ENCODE results near the gene ATG5. TPM values are rescaled to one million over a fixed set of nuclear protein-coding genes. Genes with fewer than 3 reads are reported as not detected.
A peak's percentile ranks its signal among the peaks of the same experiment; 100 is the strongest.

ATG5 gene
- total RNA-seq, 1 donor from 2014 or later: 39.3 TPM

DNA sequence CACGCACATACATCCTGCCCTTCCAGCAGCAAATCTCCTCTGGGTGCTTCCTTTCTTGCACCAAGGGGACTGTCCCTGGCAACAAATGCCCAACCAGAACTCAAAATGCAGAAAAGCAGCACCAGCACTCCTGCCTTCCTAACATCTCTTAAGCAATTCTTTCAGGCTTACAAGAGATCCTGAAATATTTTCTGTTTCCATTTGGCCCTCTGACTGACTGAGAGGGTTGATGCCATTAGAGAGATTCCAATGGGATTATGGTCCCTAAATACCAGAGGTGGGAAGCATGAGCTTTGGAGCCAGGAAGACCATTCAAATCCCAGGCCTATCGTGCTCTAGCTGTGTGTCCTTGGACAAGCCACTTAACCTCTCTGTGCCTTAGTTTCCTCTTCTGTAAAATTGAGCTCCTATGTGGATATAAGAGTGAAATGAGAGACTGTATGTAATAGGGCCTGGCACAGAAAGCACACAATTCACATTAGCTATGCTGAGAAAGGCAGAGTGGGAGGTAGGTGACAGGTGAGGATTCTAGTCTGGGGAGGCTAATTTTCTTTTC lies 182.6 kb downstream of the ATG5 start:
- peaks cover 3% of the 10 kb centered on the region for H3K27me3 ChIP-seq (ENCODE audit: insufficient read depth, low read length)
- no peaks in the 10 kb centered on the region for H3K9me3 ChIP-seq (ENCODE audit: insufficient read depth, low read depth, low read length)
- TF ChIP-seq, protein P1, sequence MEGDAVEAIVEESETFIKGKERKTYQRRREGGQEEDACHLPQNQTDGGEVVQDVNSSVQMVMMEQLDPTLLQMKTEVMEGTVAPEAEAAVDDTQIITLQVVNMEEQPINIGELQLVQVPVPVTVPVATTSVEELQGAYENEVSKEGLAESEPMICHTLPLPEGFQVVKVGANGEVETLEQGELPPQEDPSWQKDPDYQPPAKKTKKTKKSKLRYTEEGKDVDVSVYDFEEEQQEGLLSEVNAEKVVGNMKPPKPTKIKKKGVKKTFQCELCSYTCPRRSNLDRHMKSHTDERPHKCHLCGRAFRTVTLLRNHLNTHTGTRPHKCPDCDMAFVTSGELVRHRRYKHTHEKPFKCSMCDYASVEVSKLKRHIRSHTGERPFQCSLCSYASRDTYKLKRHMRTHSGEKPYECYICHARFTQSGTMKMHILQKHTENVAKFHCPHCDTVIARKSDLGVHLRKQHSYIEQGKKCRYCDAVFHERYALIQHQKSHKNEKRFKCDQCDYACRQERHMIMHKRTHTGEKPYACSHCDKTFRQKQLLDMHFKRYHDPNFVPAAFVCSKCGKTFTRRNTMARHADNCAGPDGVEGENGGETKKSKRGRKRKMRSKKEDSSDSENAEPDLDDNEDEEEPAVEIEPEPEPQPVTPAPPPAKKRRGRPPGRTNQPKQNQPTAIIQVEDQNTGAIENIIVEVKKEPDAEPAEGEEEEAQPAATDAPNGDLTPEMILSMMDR (IDR thresholded peaks at IDR 0.05; ENCODE audit: insufficient read depth, low read depth, low read length): no peak
- no peak for TF ChIP-seq EZH2 (IDR thresholded peaks at IDR 0.05; ENCODE audit: insufficient read depth, low read length)
- H3K4me3 Mint-ChIP-seq (ENCODE audit: unreplicated experiment): no peak overlapping the region
- H3K4me1 ChIP-seq (ENCODE audit: insufficient read depth, low read length): peaks cover 21% of the 10 kb centered on the region
- peaks cover 4% of the 10 kb centered on the region for H3K9me3 Mint-ChIP-seq (ENCODE audit: unreplicated experiment)
- H3K4me1 Mint-ChIP-seq (ENCODE audit: low read depth, unreplicated experiment): peaks cover 18% of the 10 kb centered on the region
- no peaks in the 10 kb centered on the region for H3K36me3 Mint-ChIP-seq (ENCODE audit: low read depth, unreplicated experiment)
- no peak overlapping the region for H3K4me3 ChIP-seq (ENCODE audit: insufficient read depth, low read depth, low read length)
- no peak for DNase-seq (ENCODE audit: low read depth)
- H3K9ac ChIP-seq (ENCODE audit: low read length): no peak overlapping the region
- H3K27ac ChIP-seq (ENCODE audit: low read depth, low read length): no peak overlapping the region
- H3K4me2 ChIP-seq (ENCODE audit: low read length): no peak overlapping the region
- H3K27ac Mint-ChIP-seq (ENCODE audit: unreplicated experiment): no peak overlapping the region
- H3K79me2 ChIP-seq (ENCODE audit: insufficient read depth, low read length): no peaks in the 10 kb centered on the region
- no peaks in the 10 kb centered on the region for H3K36me3 ChIP-seq (ENCODE audit: insufficient read depth, low read length)
- no peaks in the 10 kb centered on the region for H4K20me1 ChIP-seq (ENCODE audit: insufficient read depth, low read length)
- peaks cover 8% of the 10 kb centered on the region for H3K27me3 Mint-ChIP-seq (ENCODE audit: low read depth, unreplicated experiment)
- no peak for FAIRE-seq
- no peak overlapping the region for H2AFZ ChIP-seq (ENCODE audit: low read depth, low read length)

DNA sequence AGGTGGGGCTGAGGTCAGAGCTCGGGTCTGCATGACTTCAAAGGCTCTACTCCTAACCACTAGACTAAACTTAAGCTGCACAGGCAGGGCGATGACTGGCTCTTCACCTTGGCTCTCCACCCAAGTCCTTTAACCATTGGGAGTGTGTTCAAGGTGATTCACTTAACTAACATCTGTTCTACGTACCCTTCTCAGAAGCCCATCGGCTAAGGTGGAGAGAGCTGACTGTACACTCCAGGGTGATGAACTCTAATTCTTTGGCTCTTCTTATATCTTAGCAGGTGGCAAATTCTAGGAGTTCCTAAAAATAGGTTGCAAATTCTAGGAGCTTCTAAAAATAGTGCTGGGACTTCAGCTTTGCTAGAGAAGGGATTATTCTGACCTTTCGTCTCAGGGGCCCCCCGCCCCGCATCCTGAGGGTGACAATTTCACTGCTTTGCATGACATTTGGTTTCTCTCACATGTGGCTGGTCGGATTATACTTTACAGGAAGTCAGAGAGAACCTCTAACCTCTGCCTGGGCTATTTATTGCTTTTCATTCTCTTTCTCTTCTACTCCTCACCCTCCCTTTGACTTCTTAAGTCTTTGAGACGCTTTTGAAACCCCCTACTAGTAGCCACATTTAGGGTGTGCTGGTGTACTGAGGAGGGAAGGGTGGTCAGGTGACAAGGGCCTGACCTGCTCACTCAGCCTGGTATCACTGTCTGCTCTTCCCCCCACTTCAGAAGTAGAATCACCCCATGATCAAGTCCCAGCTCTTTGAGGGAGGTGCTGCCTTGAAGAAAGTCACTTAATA lies 183.9 kb downstream of the ATG5 start:
- Histone ChIP-seq H2AFZ (ENCODE audit: low read depth, low read length) (no peak overlapping the region), H3K27me3 (ENCODE audit: insufficient read depth, low read length) (peaks cover 3% of the 10 kb centered on the region), H3K4me3 (ENCODE audit: insufficient read depth, low read depth, low read length) (no peak overlapping the region), H3K36me3 (ENCODE audit: insufficient read depth, low read length) (no peaks in the 10 kb centered on the region), H3K4me2 (ENCODE audit: low read length) (no peak overlapping the region), H3K79me2 (ENCODE audit: insufficient read depth, low read length) (no peaks in the 10 kb centered on the region), H4K20me1 (ENCODE audit: insufficient read depth, low read length) (no peaks in the 10 kb centered on the region), H3K4me1 (ENCODE audit: insufficient read depth, low read length) (peaks cover 11% of the 10 kb centered on the region), H3K9me3 (ENCODE audit: insufficient read depth, low read depth, low read length) (no peaks in the 10 kb centered on the region), H3K27ac (ENCODE audit: low read depth, low read length) (no peak overlapping the region), H3K9ac (ENCODE audit: low read length) (no peak overlapping the region)
- Mint-ChIP-seq H3K27ac (ENCODE audit: unreplicated experiment) (no peak overlapping the region), H3K27me3 (ENCODE audit: low read depth, unreplicated experiment) (peaks cover 7% of the 10 kb centered on the region), H3K4me1 (ENCODE audit: low read depth, unreplicated experiment) (peaks cover 8% of the 10 kb centered on the region), H3K36me3 (ENCODE audit: low read depth, unreplicated experiment) (peaks cover 1% of the 10 kb centered on the region), H3K9me3 (ENCODE audit: unreplicated experiment) (peaks cover 5% of the 10 kb centered on the region), H3K4me3 (ENCODE audit: unreplicated experiment) (no peak overlapping the region)
- DNase-seq (ENCODE audit: low read depth) (peak; percentile 88), FAIRE-seq (no peak)
- no peak for TF ChIP-seq EZH2 (IDR thresholded peaks at IDR 0.05; ENCODE audit: insufficient read depth, low read length)
- TF ChIP-seq, protein P1 (IDR thresholded peaks at IDR 0.05; ENCODE audit: insufficient read depth, low read depth, low read length): no peak

DNA sequence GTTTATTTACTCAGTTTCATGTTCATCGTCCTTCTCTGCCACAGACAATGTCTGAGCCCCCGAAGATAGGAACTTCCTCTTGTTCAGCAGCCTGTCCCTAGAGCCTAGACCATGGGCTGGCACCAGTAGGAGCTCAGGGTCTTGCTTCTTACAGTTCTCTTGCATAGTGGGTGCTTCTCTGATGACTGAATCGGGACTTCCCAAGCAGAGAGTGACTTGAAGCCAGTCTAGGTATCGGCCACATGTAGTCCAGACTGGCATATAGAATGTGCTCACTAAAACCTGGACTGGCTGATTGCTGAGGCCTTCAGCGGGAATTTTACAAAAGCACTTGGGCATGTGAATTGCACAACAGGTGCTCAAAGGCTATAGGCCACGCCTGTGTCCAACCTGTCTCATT lies 187.4 kb downstream of the ATG5 start:
- Histone ChIP-seq H3K27ac (ENCODE audit: low read depth, low read length) (no peak overlapping the region), H3K9me3 (ENCODE audit: insufficient read depth, low read depth, low read length) (no peaks in the 10 kb centered on the region), H3K4me1 (ENCODE audit: insufficient read depth, low read length) (peaks cover 9% of the 10 kb centered on the region), H4K20me1 (ENCODE audit: insufficient read depth, low read length) (no peaks in the 10 kb centered on the region), H3K36me3 (ENCODE audit: insufficient read depth, low read length) (no peaks in the 10 kb centered on the region), H2AFZ (ENCODE audit: low read depth, low read length) (no peak overlapping the region), H3K27me3 (ENCODE audit: insufficient read depth, low read length) (no peaks in the 10 kb centered on the region), H3K4me3 (ENCODE audit: insufficient read depth, low read depth, low read length) (no peak overlapping the region), H3K4me2 (ENCODE audit: low read length) (no peak overlapping the region), H3K9ac (ENCODE audit: low read length) (no peak overlapping the region), H3K79me2 (ENCODE audit: insufficient read depth, low read length) (no peaks in the 10 kb centered on the region)
- FAIRE-seq (no peak), DNase-seq (ENCODE audit: low read depth) (no peak)
- TF ChIP-seq EZH2 (IDR thresholded peaks at IDR 0.05; ENCODE audit: insufficient read depth, low read length): no peak
- TF ChIP-seq, protein P1 (IDR thresholded peaks at IDR 0.05; ENCODE audit: insufficient read depth, low read depth, low read length): no peak
- Mint-ChIP-seq H3K4me3 (ENCODE audit: unreplicated experiment) (no peak overlapping the region), H3K36me3 (ENCODE audit: low read depth, unreplicated experiment) (peaks cover 1% of the 10 kb centered on the region), H3K27me3 (ENCODE audit: low read depth, unreplicated experiment) (peaks cover 7% of the 10 kb centered on the region), H3K27ac (ENCODE audit: unreplicated experiment) (no peak overlapping the region), H3K9me3 (ENCODE audit: unreplicated experiment) (peaks cover 5% of the 10 kb centered on the region), H3K4me1 (ENCODE audit: low read depth, unreplicated experiment) (peaks cover 8% of the 10 kb centered on the region)
